NB4 (cell line): ENCODE measurements around the gene FBN1.

Experiments
- DNase-seq: peaks from one replicate; pipeline ENCODE4 v3.0.0; 2010; ENCODE audit warnings: low read depth
- H3K4me3 ChIP-seq: one replicate; pipeline ENCODE4 v1.5.1; 2011; ENCODE audit warnings: mild to moderate bottlenecking, low read depth, low read length, moderate library complexity
- MYC ChIP-seq: IDR thresholded peaks from 2 replicates; pipeline ENCODE4 v1.6.1; 2011; ENCODE audit warnings: low read depth, low read length
- POLR2A ChIP-seq: IDR thresholded peaks from 2 replicates; pipeline ENCODE4 v1.6.1; 2011; ENCODE audit warnings: mild to moderate bottlenecking; ENCODE audit not compliant: insufficient read length; ENCODE audit errors: extremely low read depth
- TF ChIP-seq, protein P1 (sequence below): IDR thresholded peaks from one replicate; pipeline ENCODE4 v1.5.1; 2012; ENCODE audit warnings: low read depth, low read length
- TF ChIP-seq, protein P2 (sequence below): IDR thresholded peaks from 2 replicates; pipeline ENCODE4 v1.6.1; 2011; ENCODE audit warnings: low read depth, low read length

FBN1 gene

DNA sequence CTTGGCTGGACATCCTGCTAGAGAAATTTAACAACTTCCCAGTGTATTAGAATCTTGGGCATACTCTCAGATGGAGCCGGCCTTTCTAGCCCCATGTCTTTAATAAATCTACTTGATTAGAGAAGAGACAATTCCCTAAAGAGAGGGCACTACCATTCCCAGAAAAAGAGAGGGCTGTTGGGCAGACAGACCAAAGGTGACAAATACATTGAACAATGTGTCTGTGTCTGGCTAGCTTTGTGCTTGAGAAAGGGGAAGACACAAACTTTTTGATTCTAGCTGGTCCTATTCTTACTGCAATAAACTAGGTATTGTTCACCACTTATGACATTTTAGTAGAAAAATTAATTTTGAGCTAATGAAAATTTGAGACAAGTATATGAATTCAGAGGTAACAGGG lies 256.6 kb downstream of the FBN1 start:
- no peak for DNase-seq
- H3K4me3 ChIP-seq, result no peak overlapping the region
- TF ChIP-seq, protein P1, sequence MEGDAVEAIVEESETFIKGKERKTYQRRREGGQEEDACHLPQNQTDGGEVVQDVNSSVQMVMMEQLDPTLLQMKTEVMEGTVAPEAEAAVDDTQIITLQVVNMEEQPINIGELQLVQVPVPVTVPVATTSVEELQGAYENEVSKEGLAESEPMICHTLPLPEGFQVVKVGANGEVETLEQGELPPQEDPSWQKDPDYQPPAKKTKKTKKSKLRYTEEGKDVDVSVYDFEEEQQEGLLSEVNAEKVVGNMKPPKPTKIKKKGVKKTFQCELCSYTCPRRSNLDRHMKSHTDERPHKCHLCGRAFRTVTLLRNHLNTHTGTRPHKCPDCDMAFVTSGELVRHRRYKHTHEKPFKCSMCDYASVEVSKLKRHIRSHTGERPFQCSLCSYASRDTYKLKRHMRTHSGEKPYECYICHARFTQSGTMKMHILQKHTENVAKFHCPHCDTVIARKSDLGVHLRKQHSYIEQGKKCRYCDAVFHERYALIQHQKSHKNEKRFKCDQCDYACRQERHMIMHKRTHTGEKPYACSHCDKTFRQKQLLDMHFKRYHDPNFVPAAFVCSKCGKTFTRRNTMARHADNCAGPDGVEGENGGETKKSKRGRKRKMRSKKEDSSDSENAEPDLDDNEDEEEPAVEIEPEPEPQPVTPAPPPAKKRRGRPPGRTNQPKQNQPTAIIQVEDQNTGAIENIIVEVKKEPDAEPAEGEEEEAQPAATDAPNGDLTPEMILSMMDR, result no peak
- TF ChIP-seq, protein P2, sequence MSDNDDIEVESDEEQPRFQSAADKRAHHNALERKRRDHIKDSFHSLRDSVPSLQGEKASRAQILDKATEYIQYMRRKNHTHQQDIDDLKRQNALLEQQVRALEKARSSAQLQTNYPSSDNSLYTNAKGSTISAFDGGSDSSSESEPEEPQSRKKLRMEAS, result no peak
- TF ChIP-seq MYC, result no peak
- no peak for TF ChIP-seq POLR2A

DNA sequence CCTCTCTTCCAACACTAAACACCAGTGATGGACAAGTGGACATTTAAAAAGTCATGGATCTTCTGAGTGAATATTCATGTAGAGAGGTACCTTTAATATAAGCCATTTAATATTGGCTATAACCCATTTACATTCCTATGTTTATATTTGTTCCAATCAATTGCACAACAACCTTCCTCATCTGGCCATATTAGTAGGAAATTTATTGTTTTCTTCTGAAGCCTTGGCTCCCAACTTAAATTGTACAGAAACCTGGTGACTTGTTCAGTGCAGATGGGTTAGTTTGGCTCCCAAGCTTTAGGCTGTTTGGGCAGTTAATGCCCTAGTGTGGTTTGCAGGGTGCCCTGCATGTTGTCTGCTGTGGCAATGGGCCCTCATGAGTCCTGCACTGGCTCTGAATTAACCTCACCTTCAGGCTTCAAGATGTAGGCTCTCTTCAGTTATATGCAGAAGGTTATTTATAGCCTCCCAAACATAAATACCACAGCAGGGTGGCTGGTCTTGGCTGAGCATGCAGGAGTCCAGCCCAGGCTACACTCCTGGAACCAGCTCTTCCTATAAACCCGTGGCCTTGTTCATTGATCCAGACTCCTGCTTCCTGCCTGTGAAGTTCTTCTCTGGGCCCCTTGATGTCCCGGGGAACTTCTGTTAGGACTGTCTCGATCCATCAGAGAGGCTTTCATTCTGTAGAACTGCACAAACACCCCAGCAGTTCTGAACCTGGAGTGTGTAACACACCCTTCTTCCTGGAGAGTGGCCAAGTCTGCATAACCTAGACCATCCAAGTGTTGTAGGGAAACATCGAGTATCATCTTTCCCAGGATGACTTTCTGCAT lies 257.3 kb downstream of the FBN1 start:
- no peak for DNase-seq
- no peak overlapping the region for H3K4me3 ChIP-seq
- TF ChIP-seq, protein P1, result no peak
- TF ChIP-seq POLR2A (no peak), MYC (no peak)
- TF ChIP-seq, protein P2, result no peak

DNA sequence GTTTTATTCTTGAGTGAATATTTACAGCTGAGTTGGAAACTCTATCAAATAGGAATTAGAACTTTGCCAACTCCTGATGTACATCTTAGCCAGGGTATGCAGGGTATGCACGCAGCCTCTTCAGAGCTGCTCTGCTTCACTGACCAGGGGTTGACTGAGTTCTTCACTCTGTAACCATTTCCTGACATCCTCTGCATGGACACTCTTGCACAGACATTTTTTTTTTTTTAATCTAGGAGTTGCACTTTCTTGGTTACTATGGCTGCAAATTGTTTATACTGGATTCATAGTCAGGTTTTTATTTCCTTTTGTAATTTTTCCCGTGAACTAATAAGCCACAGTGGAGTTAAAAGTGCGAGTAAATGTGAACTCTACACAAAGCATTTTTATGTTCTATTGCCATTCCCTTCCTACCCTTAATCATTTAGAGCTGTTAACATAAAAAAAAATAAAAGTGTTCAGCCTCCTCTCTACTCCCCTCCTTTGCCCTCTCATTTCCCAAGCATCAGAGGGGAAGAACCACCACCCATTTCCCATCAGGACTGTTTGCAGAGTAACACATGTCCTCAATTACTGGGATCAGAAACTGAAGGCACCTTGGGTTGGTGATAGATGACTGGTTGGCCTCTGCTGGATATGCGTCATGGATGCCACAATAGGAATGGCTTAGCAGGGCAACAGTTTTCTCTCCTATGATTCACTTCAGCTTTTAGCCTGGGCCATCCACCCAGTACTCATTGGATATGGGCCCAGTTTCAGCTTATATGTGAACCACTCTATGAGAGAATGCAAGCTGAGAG lies 260.3 kb downstream of the FBN1 start:
- DNase-seq, result no peak
- no peak overlapping the region for H3K4me3 ChIP-seq

DNA sequence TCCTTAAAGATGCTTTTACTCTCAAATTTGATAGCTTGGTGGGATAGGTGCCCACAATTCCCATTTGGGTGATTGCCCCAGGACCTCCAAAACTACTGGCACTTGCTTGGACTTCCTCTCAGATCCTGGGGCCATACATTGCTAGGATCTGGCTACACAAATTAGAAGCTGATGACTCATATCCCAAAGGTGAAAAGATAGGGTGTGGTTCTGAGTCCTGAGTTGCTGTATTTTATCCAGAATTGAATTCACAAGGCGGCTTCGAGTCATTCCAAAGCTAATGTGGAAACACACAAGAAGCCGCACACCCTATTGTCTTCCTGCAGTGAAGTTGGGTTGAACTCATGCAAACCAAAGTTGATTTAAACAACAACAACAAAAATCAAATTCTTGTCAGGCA lies 260.9 kb downstream of the FBN1 start:
- H3K4me3 ChIP-seq, result no peak overlapping the region
- no peak for DNase-seq
- TF ChIP-seq, protein P1, result no peak
- no peak for TF ChIP-seq POLR2A
- no peak for TF ChIP-seq MYC
- TF ChIP-seq, protein P2, result no peak

More for the DNA sequence above, 260.3 kb downstream of the FBN1 start:
- no peak for TF ChIP-seq POLR2A
- TF ChIP-seq, protein P1, result no peak
- no peak for TF ChIP-seq MYC
- TF ChIP-seq, protein P2, result no peak

DNA sequence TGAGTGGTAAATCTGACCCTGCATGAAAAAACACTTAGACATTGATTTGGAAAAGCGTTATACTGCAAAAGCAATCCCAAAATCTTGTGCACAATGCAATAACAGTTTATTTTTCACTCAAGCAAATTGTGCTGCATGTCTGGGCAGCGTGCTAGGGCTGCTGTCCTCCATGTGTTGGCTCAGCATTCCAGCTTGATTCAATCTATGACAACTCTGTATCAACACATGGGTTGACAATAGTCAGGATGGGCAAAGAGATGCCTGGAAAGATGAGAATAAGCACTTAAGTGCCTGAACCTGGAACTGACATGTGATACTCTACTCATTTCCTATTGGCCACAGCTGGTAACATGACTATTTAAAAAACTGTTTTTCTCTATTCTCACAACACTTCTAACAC lies 262.5 kb downstream of the FBN1 start:
- no peak for DNase-seq
- no peak overlapping the region for H3K4me3 ChIP-seq
- TF ChIP-seq, protein P2, result no peak
- no peak for TF ChIP-seq MYC

DNA sequence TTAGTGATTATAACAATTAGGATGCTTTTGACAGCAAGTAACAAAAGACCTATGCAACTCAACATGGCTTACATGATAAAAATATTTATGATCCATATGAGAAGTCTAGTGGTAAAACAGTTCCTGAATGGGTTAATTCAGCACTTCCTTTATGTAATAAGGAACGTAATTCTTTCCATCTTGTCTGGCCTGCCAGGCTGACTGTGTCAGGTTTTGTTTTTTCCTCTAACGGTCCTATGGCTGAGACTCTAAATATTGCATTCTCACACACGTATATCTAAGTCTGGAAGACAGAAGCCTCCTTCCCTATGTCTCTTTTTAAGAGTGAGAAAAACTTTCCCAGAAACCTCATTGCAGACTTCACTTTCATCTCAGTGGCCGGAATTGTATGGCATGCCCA lies 263.6 kb downstream of the FBN1 start:
- H3K4me3 ChIP-seq, result no peak overlapping the region
- TF ChIP-seq, protein P1, result no peak
- TF ChIP-seq, protein P2, result no peak
- TF ChIP-seq MYC (no peak), POLR2A (no peak)
- DNase-seq, result no peak
